Fibroblast of lung (primary cell): Measurements from ENCODE around the gene STAT5A.

Experiments
- CTCF ChIP-seq, 2 donors: IDR thresholded peaks in 1 of 2; conservative IDR thresholded peaks in 1 of 2; 1 replicate in 1 of 2; 2 replicates in 1 of 2; pipeline ENCODE4 v1.5.1; 2011 to 2012; ENCODE audit warnings: low read length in 2 of 2, control low read depth in 1 of 2, inconsistent platforms in 1 of 2, low read depth in 1 of 2, mild to moderate bottlenecking in 1 of 2
- EZH2 ChIP-seq: IDR thresholded peaks from 2 replicates; pipeline ENCODE4 v1.5.1; 2012; ENCODE audit warnings: low read length, control low read depth, mild to moderate bottlenecking; ENCODE audit errors: missing control alignments

GRCh38 chr17:42322382-42323267, 34.3 kb downstream of the STAT5A start:
- TF ChIP-seq CTCF (conservative IDR thresholded peaks at IDR 0.05 in 1 of 2, IDR thresholded peaks at IDR 0.05 in 1 of 2; ENCODE audit: low read depth in 1 of 2, low read length in 2 of 2) (peak; percentile 100), EZH2 (no peak)
